Upper lobe of left lung (tissue), 4 donors: Measurements from ENCODE around the gene PROSER1.

ENCODE experiments used
- POLR2AphosphoS5 ChIP-seq, 2 donors: sonication (generic); formaldehyde crosslinking; IDR thresholded peaks; one replicate each; pipeline ENCODE4 v1.5.1; 2017; ENCODE audit warnings: antibody characterized with exemption in 2 of 2
- TF ChIP-seq, protein P1 (sequence below), 6 experiments: fragments of 450-650 bp in 4 of 6; fragments of 200-600 bp in 2 of 6; sonication (generic) in 2 of 6; IDR thresholded peaks; one replicate each; pipeline ENCODE4 v1.5.1; 2016 to 2019; ENCODE audit warnings: antibody characterized with exemption in 6 of 6

DNA sequence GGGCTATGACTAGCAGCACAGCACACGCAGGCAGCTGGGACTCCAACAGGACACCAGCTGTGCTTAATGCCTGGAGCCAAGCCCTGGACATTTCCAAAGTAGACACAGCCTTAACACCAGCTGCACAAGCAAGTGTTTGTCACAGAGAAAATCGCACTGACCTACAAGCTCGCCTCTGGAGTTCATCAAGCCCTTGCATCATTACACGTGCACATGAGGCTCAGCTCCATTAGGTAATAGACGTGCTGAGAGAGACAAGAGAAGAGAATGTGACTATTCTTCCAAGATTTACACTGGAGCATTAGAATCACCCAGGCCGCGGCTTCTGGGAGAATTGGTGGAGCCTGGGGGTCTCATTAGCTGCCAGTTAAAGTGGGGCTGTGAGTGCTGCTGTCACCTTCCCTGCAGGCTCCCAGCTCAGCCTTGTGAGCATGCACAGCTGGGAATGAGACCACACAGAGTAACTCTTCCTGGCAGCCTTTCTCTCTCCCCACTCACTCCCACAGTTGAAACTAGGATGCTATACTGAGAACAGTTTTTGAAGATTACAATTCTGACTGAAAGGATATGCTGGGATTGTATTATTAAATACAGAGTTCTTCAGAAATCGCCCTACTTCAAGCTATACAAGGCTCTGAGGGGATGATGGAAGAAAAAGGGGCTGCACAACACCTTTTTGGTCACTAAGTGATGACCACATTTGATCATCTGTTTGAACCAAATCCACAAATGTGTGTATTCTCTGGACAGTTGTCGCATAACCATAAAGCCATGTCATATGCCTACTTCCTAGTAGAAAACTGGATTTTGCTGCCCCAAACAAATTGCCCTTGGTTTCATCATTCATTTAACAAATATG is 57.8 kb downstream of the PROSER1 start:
- TF ChIP-seq, protein P1, sequence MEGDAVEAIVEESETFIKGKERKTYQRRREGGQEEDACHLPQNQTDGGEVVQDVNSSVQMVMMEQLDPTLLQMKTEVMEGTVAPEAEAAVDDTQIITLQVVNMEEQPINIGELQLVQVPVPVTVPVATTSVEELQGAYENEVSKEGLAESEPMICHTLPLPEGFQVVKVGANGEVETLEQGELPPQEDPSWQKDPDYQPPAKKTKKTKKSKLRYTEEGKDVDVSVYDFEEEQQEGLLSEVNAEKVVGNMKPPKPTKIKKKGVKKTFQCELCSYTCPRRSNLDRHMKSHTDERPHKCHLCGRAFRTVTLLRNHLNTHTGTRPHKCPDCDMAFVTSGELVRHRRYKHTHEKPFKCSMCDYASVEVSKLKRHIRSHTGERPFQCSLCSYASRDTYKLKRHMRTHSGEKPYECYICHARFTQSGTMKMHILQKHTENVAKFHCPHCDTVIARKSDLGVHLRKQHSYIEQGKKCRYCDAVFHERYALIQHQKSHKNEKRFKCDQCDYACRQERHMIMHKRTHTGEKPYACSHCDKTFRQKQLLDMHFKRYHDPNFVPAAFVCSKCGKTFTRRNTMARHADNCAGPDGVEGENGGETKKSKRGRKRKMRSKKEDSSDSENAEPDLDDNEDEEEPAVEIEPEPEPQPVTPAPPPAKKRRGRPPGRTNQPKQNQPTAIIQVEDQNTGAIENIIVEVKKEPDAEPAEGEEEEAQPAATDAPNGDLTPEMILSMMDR (IDR thresholded peaks at IDR 0.05) = no peak
- peak in 1 of 2 donors; percentile 46 for TF ChIP-seq POLR2AphosphoS5 (IDR thresholded peaks at IDR 0.05)
